ENCODE data around the gene NPY. TPM values are rescaled to one million over a fixed set of nuclear protein-coding genes. Genes with fewer than 3 reads are reported as not detected.

The NPY gene
- total and polyA plus RNA-seq, 2 donors = 0.71 to 2.4 TPM

GRCh38 chr7:24271938-24272337 lies 12.1 kb upstream of the NPY start:
- no peak overlapping the region for H3K4me3 ChIP-seq (ENCODE audit: low read length in 2 of 2)
- no peak overlapping the region for H3K27ac ChIP-seq (ENCODE audit: low read depth in 1 of 2, low read length in 1 of 2)
- H3K9me3 ChIP-seq (ENCODE audit: control insufficient read depth in 2 of 2, insufficient read depth in 1 of 2, low read length in 1 of 2) = no peaks in the 10 kb centered on the region
- H3K4me1 ChIP-seq (ENCODE audit: control insufficient read depth in 2 of 2, insufficient read depth in 2 of 2, low read length in 2 of 2) = no peaks in the 10 kb centered on the region
- no peak for DNase-seq (ENCODE audit: low read depth in 6 of 9, low spot score in 9 of 9)
- no peaks in the 10 kb centered on the region for H3K27me3 ChIP-seq (ENCODE audit: control insufficient read depth in 2 of 2, insufficient read depth in 1 of 2, low read length in 1 of 2)
- H3K36me3 ChIP-seq (ENCODE audit: control insufficient read depth in 2 of 2, insufficient read depth in 2 of 2, low read length in 1 of 2) = no peaks in the 10 kb centered on the region
- 59% methylated on average over 4 of the region's 4 CpGs for WGBS

DNA sequence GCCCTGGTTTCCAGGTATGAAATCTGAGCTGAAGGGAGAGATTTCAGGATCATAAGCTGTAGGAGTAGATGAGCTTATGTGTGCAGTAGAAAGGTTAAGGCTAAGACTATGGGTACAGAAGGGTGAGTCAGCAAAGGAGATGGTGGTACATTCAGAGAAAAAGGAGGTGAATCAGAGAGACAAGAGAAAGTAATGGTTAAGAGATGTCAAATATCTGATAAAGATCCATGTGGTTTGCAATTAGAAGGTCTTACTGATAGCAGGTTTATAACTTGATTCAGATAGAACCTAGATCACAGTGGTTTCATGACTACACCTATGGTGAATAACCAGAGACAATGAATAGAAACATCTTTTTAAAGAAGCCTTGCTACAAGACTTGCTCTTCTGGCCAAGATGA lies 4.5 kb upstream of the NPY start:
- Histone ChIP-seq H3K36me3 (ENCODE audit: control insufficient read depth in 2 of 2, insufficient read depth in 2 of 2, low read length in 1 of 2) (no peaks in the 10 kb centered on the region), H3K4me3 (ENCODE audit: low read length in 2 of 2) (no peak overlapping the region), H3K27ac (ENCODE audit: low read depth in 1 of 2, low read length in 1 of 2) (no peak overlapping the region), H3K4me1 (ENCODE audit: control insufficient read depth in 2 of 2, insufficient read depth in 2 of 2, low read length in 2 of 2) (peaks cover 0 to 8% of the 10 kb centered on the region in 2 donors), H3K27me3 (ENCODE audit: control insufficient read depth in 2 of 2, insufficient read depth in 1 of 2, low read length in 1 of 2) (peaks cover 20 to 32% of the 10 kb centered on the region in 2 donors), H3K9me3 (ENCODE audit: control insufficient read depth in 2 of 2, insufficient read depth in 1 of 2, low read length in 1 of 2) (peaks cover 0 to 2% of the 10 kb centered on the region in 2 donors)
- no peak for DNase-seq (ENCODE audit: low read depth in 6 of 9, low spot score in 9 of 9)

- Histone ChIP-seq H3K4me3 (ENCODE audit: low read length in 2 of 2) (peak overlapping the region in 1 of 2 donors; percentile 19), H3K9me3 (ENCODE audit: control insufficient read depth in 2 of 2, insufficient read depth in 1 of 2, low read length in 1 of 2) (peaks cover 0 to 3% of the 10 kb centered on the region in 2 donors), H3K27ac (ENCODE audit: low read depth in 1 of 2, low read length in 1 of 2) (no peak overlapping the region), H3K36me3 (ENCODE audit: control insufficient read depth in 2 of 2, insufficient read depth in 2 of 2, low read length in 1 of 2) (no peaks in the 10 kb centered on the region), H3K27me3 (ENCODE audit: control insufficient read depth in 2 of 2, insufficient read depth in 1 of 2, low read length in 1 of 2) (peaks cover 40 to 67% of the 10 kb centered on the region in 2 donors), H3K4me1 (ENCODE audit: control insufficient read depth in 2 of 2, insufficient read depth in 2 of 2, low read length in 2 of 2) (peaks cover 0 to 14% of the 10 kb centered on the region in 2 donors)
- WGBS = 2% methylated on average over 19 of the region's 19 CpGs
- peak in 2 of 9 donors; percentile 1 to 24 for DNase-seq (ENCODE audit: low read depth in 6 of 9, low spot score in 9 of 9)
Observed at GRCh38 chr7:24283554-24283896, 465 bp upstream of the NPY start.

GRCh38 chr7:24284699-24285506 lies 913 bp downstream of the NPY start:
- Histone ChIP-seq H3K27me3 (ENCODE audit: control insufficient read depth in 2 of 2, insufficient read depth in 1 of 2, low read length in 1 of 2) (peaks cover 40 to 74% of the 10 kb centered on the region in 2 donors), H3K4me3 (ENCODE audit: low read length in 2 of 2) (no peak overlapping the region), H3K9me3 (ENCODE audit: control insufficient read depth in 2 of 2, insufficient read depth in 1 of 2, low read length in 1 of 2) (peaks cover 0 to 3% of the 10 kb centered on the region in 2 donors), H3K36me3 (ENCODE audit: control insufficient read depth in 2 of 2, insufficient read depth in 2 of 2, low read length in 1 of 2) (no peaks in the 10 kb centered on the region), H3K27ac (ENCODE audit: low read depth in 1 of 2, low read length in 1 of 2) (no peak overlapping the region), H3K4me1 (ENCODE audit: control insufficient read depth in 2 of 2, insufficient read depth in 2 of 2, low read length in 2 of 2) (peaks cover 0 to 14% of the 10 kb centered on the region in 2 donors)
- WGBS = 4% methylated on average over 51 of the region's 51 CpGs
- no peak for DNase-seq (ENCODE audit: low read depth in 6 of 9, low spot score in 9 of 9)

DNA sequence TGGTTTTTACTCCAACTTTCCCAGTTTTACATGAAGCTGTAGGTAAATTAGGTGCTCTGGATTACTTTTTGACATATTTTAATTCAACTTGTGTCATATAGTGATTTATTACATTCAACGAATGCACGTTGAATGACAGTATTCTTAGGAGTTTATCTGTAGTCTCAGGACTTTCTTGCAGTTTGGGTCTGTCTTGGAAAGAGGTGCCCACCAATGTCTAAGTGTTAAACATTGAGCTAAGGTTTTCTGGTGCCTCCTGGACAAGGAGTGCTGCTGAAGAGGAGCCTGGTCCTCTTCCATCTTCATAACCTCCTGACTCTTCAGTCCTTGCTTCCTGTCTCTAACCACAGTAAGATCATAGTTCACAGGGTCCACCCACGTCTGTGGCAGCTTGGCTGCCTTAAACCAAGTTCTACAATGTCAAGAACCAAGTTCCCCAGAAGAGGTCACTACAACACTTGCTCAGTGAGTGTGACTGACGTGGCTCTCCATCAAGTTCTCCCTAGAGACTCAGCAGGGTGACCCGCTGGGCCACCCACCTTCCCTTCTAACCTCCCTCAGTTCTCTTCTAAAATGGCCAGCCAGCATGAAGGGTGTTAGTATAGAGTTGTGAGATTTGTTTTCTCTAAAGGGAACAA lies 6.1 kb downstream of the NPY start:
- WGBS = 15% methylated on average over 5 of the region's 5 CpGs
- Histone ChIP-seq H3K36me3 (ENCODE audit: control insufficient read depth in 2 of 2, insufficient read depth in 2 of 2, low read length in 1 of 2) (no peaks in the 10 kb centered on the region), H3K9me3 (ENCODE audit: control insufficient read depth in 2 of 2, insufficient read depth in 1 of 2, low read length in 1 of 2) (no peaks in the 10 kb centered on the region), H3K27ac (ENCODE audit: low read depth in 1 of 2, low read length in 1 of 2) (no peak overlapping the region), H3K27me3 (ENCODE audit: control insufficient read depth in 2 of 2, insufficient read depth in 1 of 2, low read length in 1 of 2) (peaks cover 15 to 36% of the 10 kb centered on the region in 2 donors), H3K4me3 (ENCODE audit: low read length in 2 of 2) (no peak overlapping the region), H3K4me1 (ENCODE audit: control insufficient read depth in 2 of 2, insufficient read depth in 2 of 2, low read length in 2 of 2) (peaks cover 0 to 2% of the 10 kb centered on the region in 2 donors)
- DNase-seq (ENCODE audit: low read depth in 6 of 9, low spot score in 9 of 9) = peak in 8 of 9 donors; percentile 11 to 68 (median 23)

GRCh38 chr7:24291271-24291670 lies 7.3 kb downstream of the NPY start:
- no peak overlapping the region for H3K4me3 ChIP-seq (ENCODE audit: low read length in 2 of 2)
- no peak overlapping the region for H3K27ac ChIP-seq (ENCODE audit: low read depth in 1 of 2, low read length in 1 of 2)
- WGBS = 77% methylated on average over 7 of the region's 7 CpGs
- peaks cover 0 to 2% of the 10 kb centered on the region in 2 donors for H3K4me1 ChIP-seq (ENCODE audit: control insufficient read depth in 2 of 2, insufficient read depth in 2 of 2, low read length in 2 of 2)
- no peaks in the 10 kb centered on the region for H3K36me3 ChIP-seq (ENCODE audit: control insufficient read depth in 2 of 2, insufficient read depth in 2 of 2, low read length in 1 of 2)
- DNase-seq (ENCODE audit: low read depth in 6 of 9, low spot score in 9 of 9) = no peak
- peaks cover 9 to 25% of the 10 kb centered on the region in 2 donors for H3K27me3 ChIP-seq (ENCODE audit: control insufficient read depth in 2 of 2, insufficient read depth in 1 of 2, low read length in 1 of 2)
- H3K9me3 ChIP-seq (ENCODE audit: control insufficient read depth in 2 of 2, insufficient read depth in 1 of 2, low read length in 1 of 2) = no peaks in the 10 kb centered on the region

GRCh38 chr7:24297362-24297761 lies 13.4 kb downstream of the NPY start:
- Histone ChIP-seq H3K27me3 (ENCODE audit: control insufficient read depth in 2 of 2, insufficient read depth in 1 of 2, low read length in 1 of 2) (peaks cover 0 to 3% of the 10 kb centered on the region in 2 donors), H3K4me3 (ENCODE audit: low read length in 2 of 2) (no peak overlapping the region), H3K36me3 (ENCODE audit: control insufficient read depth in 2 of 2, insufficient read depth in 2 of 2, low read length in 1 of 2) (no peaks in the 10 kb centered on the region), H3K4me1 (ENCODE audit: control insufficient read depth in 2 of 2, insufficient read depth in 2 of 2, low read length in 2 of 2) (no peaks in the 10 kb centered on the region), H3K9me3 (ENCODE audit: control insufficient read depth in 2 of 2, insufficient read depth in 1 of 2, low read length in 1 of 2) (no peaks in the 10 kb centered on the region), H3K27ac (ENCODE audit: low read depth in 1 of 2, low read length in 1 of 2) (no peak overlapping the region)
- WGBS = 94% methylated on average over 3 of the region's 3 CpGs
- DNase-seq (ENCODE audit: low read depth in 6 of 9, low spot score in 9 of 9) = no peak

DNA sequence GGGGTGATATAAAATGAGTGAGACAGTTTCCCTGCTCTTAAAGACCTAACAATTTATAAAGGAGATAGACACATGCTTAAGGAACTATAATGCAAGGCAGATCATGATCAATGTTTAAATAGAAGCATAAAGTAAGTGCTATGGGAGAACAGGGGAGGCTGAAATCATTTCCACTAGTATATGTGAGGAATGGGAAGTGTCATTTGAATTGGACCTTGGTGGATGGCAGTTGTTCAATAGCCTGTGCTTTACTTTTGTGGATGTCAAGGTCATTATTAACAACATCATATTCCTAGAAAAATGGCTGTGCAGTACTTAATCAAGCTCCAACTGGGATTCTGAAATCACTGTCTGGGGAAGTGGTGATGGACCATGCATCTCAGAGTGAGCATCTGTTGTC lies 14.7 kb downstream of the NPY start:
- H3K9me3 ChIP-seq (ENCODE audit: control insufficient read depth in 2 of 2, insufficient read depth in 1 of 2, low read length in 1 of 2) = no peaks in the 10 kb centered on the region
- DNase-seq (ENCODE audit: low read depth in 6 of 9, low spot score in 9 of 9) = no peak
- H3K4me1 ChIP-seq (ENCODE audit: control insufficient read depth in 2 of 2, insufficient read depth in 2 of 2, low read length in 2 of 2) = no peaks in the 10 kb centered on the region
- no peak overlapping the region for H3K4me3 ChIP-seq (ENCODE audit: low read length in 2 of 2)
- peaks cover 0 to 3% of the 10 kb centered on the region in 2 donors for H3K27me3 ChIP-seq (ENCODE audit: control insufficient read depth in 2 of 2, insufficient read depth in 1 of 2, low read length in 1 of 2)
- H3K36me3 ChIP-seq (ENCODE audit: control insufficient read depth in 2 of 2, insufficient read depth in 2 of 2, low read length in 1 of 2) = no peaks in the 10 kb centered on the region
- no peak overlapping the region for H3K27ac ChIP-seq (ENCODE audit: low read depth in 1 of 2, low read length in 1 of 2)

GRCh38 chr7:24299192-24299591 lies 15.2 kb downstream of the NPY start:
- Histone ChIP-seq H3K9me3 (ENCODE audit: control insufficient read depth in 2 of 2, insufficient read depth in 1 of 2, low read length in 1 of 2) (no peaks in the 10 kb centered on the region), H3K36me3 (ENCODE audit: control insufficient read depth in 2 of 2, insufficient read depth in 2 of 2, low read length in 1 of 2) (no peaks in the 10 kb centered on the region), H3K4me1 (ENCODE audit: control insufficient read depth in 2 of 2, insufficient read depth in 2 of 2, low read length in 2 of 2) (no peaks in the 10 kb centered on the region), H3K27ac (ENCODE audit: low read depth in 1 of 2, low read length in 1 of 2) (no peak overlapping the region), H3K4me3 (ENCODE audit: low read length in 2 of 2) (no peak overlapping the region), H3K27me3 (ENCODE audit: control insufficient read depth in 2 of 2, insufficient read depth in 1 of 2, low read length in 1 of 2) (peaks cover 0 to 3% of the 10 kb centered on the region in 2 donors)
- WGBS = 33% methylated on average over 4 of the region's 4 CpGs
- DNase-seq (ENCODE audit: low read depth in 6 of 9, low spot score in 9 of 9) = no peak

Data from thymus (tissue), 11 donors.